Measurements from ENCODE around the gene APP.

The APP gene

GRCh38 chr21:26170471-26171257 is at the start of gene APP:
TSS of gene APP (minus strand) at chr21:26170770. CDS start at chr21:26170620, 150 bp downstream.
- Histone ChIP-seq H3K36me3 (ENCODE audit: insufficient read depth, low read length) (no peaks in the 10 kb centered on the region), H3K9me3 (ENCODE audit: low read length) (no peaks in the 10 kb centered on the region), H3K4me3 (ENCODE audit: low read length) (peak within 1 kb of the TSS; percentile 96), H3K27me3 (ENCODE audit: insufficient read depth, low read length) (no peaks in the 10 kb centered on the region), H2AFZ (ENCODE audit: low read depth, low read length) (peak within 1 kb of the TSS; percentile 99), H3K4me1 (ENCODE audit: insufficient read depth, low read length) (peaks cover 40% of the 10 kb centered on the region)

GRCh38 chr21:26212220-26212619 is 41.6 kb upstream of the APP start:
- Histone ChIP-seq H3K9me3 (ENCODE audit: low read length) (no peaks in the 10 kb centered on the region), H2AFZ (ENCODE audit: low read depth, low read length) (no peak overlapping the region), H3K27me3 (ENCODE audit: insufficient read depth, low read length) (no peaks in the 10 kb centered on the region), H3K4me3 (ENCODE audit: low read length) (no peak overlapping the region), H3K36me3 (ENCODE audit: insufficient read depth, low read length) (no peaks in the 10 kb centered on the region), H3K4me1 (ENCODE audit: insufficient read depth, low read length) (no peaks in the 10 kb centered on the region)

GRCh38 chr21:26210614-26211013 is 40.0 kb upstream of the APP start:
- peaks cover 1% of the 10 kb centered on the region for H3K4me1 ChIP-seq (ENCODE audit: insufficient read depth, low read length)
- H3K4me3 ChIP-seq (ENCODE audit: low read length): no peak overlapping the region
- no peaks in the 10 kb centered on the region for H3K36me3 ChIP-seq (ENCODE audit: insufficient read depth, low read length)
- H2AFZ ChIP-seq (ENCODE audit: low read depth, low read length): no peak overlapping the region
- H3K27me3 ChIP-seq (ENCODE audit: insufficient read depth, low read length): no peaks in the 10 kb centered on the region
- H3K9me3 ChIP-seq (ENCODE audit: low read length): no peaks in the 10 kb centered on the region

GRCh38 chr21:26207021-26207420 is 36.5 kb upstream of the APP start:
- H3K36me3 ChIP-seq (ENCODE audit: insufficient read depth, low read length): no peaks in the 10 kb centered on the region
- H3K4me3 ChIP-seq (ENCODE audit: low read length): no peak overlapping the region
- H3K9me3 ChIP-seq (ENCODE audit: low read length): no peaks in the 10 kb centered on the region
- H3K27me3 ChIP-seq (ENCODE audit: insufficient read depth, low read length): no peaks in the 10 kb centered on the region
- H3K4me1 ChIP-seq (ENCODE audit: insufficient read depth, low read length): peaks cover 1% of the 10 kb centered on the region
- H2AFZ ChIP-seq (ENCODE audit: low read depth, low read length): no peak overlapping the region

- Histone ChIP-seq H3K4me1 (ENCODE audit: insufficient read depth, low read length) (no peaks in the 10 kb centered on the region), H3K9me3 (ENCODE audit: low read length) (no peaks in the 10 kb centered on the region), H3K4me3 (ENCODE audit: low read length) (no peak overlapping the region), H3K36me3 (ENCODE audit: insufficient read depth, low read length) (no peaks in the 10 kb centered on the region), H2AFZ (ENCODE audit: low read depth, low read length) (no peak overlapping the region), H3K27me3 (ENCODE audit: insufficient read depth, low read length) (no peaks in the 10 kb centered on the region)
Observed at GRCh38 chr21:26199456-26199855, 28.9 kb upstream of the APP start.

GRCh38 chr21:26195708-26196107 is 25.1 kb upstream of the APP start:
- no peaks in the 10 kb centered on the region for H3K36me3 ChIP-seq (ENCODE audit: insufficient read depth, low read length)
- H3K9me3 ChIP-seq (ENCODE audit: low read length): no peaks in the 10 kb centered on the region
- H3K27me3 ChIP-seq (ENCODE audit: insufficient read depth, low read length): no peaks in the 10 kb centered on the region
- H2AFZ ChIP-seq (ENCODE audit: low read depth, low read length): peak overlapping the region; percentile 11
- H3K4me3 ChIP-seq (ENCODE audit: low read length): no peak overlapping the region
- peaks cover under 1% of the 10 kb centered on the region for H3K4me1 ChIP-seq (ENCODE audit: insufficient read depth, low read length)

GRCh38 chr21:26194811-26195251 is 24.3 kb upstream of the APP start:
- H2AFZ ChIP-seq (ENCODE audit: low read depth, low read length): no peak overlapping the region
- H3K4me3 ChIP-seq (ENCODE audit: low read length): no peak overlapping the region
- no peaks in the 10 kb centered on the region for H3K9me3 ChIP-seq (ENCODE audit: low read length)
- no peaks in the 10 kb centered on the region for H3K27me3 ChIP-seq (ENCODE audit: insufficient read depth, low read length)
- no peaks in the 10 kb centered on the region for H3K36me3 ChIP-seq (ENCODE audit: insufficient read depth, low read length)
- H3K4me1 ChIP-seq (ENCODE audit: insufficient read depth, low read length): peaks cover 9% of the 10 kb centered on the region

GRCh38 chr21:26194326-26194725 is 23.8 kb upstream of the APP start:
- Histone ChIP-seq H3K36me3 (ENCODE audit: insufficient read depth, low read length) (no peaks in the 10 kb centered on the region), H3K9me3 (ENCODE audit: low read length) (no peaks in the 10 kb centered on the region), H2AFZ (ENCODE audit: low read depth, low read length) (no peak overlapping the region), H3K4me1 (ENCODE audit: insufficient read depth, low read length) (peaks cover 10% of the 10 kb centered on the region), H3K27me3 (ENCODE audit: insufficient read depth, low read length) (no peaks in the 10 kb centered on the region), H3K4me3 (ENCODE audit: low read length) (no peak overlapping the region)

GRCh38 chr21:26191609-26192008 is 21.0 kb upstream of the APP start:
- Histone ChIP-seq H3K36me3 (ENCODE audit: insufficient read depth, low read length) (no peaks in the 10 kb centered on the region), H3K9me3 (ENCODE audit: low read length) (no peaks in the 10 kb centered on the region), H3K4me1 (ENCODE audit: insufficient read depth, low read length) (peaks cover 10% of the 10 kb centered on the region), H2AFZ (ENCODE audit: low read depth, low read length) (no peak overlapping the region), H3K27me3 (ENCODE audit: insufficient read depth, low read length) (no peaks in the 10 kb centered on the region), H3K4me3 (ENCODE audit: low read length) (no peak overlapping the region)

- Histone ChIP-seq H3K36me3 (ENCODE audit: insufficient read depth, low read length) (no peaks in the 10 kb centered on the region), H3K9me3 (ENCODE audit: low read length) (peaks cover 2% of the 10 kb centered on the region), H2AFZ (ENCODE audit: low read depth, low read length) (no peak overlapping the region), H3K4me3 (ENCODE audit: low read length) (no peak overlapping the region), H3K27me3 (ENCODE audit: insufficient read depth, low read length) (no peaks in the 10 kb centered on the region), H3K4me1 (ENCODE audit: insufficient read depth, low read length) (peaks cover 10% of the 10 kb centered on the region)
Observed at GRCh38 chr21:26188422-26188821, 17.9 kb upstream of the APP start.

- Histone ChIP-seq H3K36me3 (ENCODE audit: insufficient read depth, low read length) (no peaks in the 10 kb centered on the region), H3K9me3 (ENCODE audit: low read length) (peaks cover 3% of the 10 kb centered on the region), H2AFZ (ENCODE audit: low read depth, low read length) (no peak overlapping the region), H3K27me3 (ENCODE audit: insufficient read depth, low read length) (no peaks in the 10 kb centered on the region), H3K4me3 (ENCODE audit: low read length) (no peak overlapping the region), H3K4me1 (ENCODE audit: insufficient read depth, low read length) (peaks cover 8% of the 10 kb centered on the region)
Observed at GRCh38 chr21:26185446-26185845, 14.9 kb upstream of the APP start.

- Histone ChIP-seq H3K9me3 (ENCODE audit: low read length) (peaks cover 3% of the 10 kb centered on the region), H2AFZ (ENCODE audit: low read depth, low read length) (no peak overlapping the region), H3K4me3 (ENCODE audit: low read length) (no peak overlapping the region), H3K36me3 (ENCODE audit: insufficient read depth, low read length) (no peaks in the 10 kb centered on the region), H3K27me3 (ENCODE audit: insufficient read depth, low read length) (no peaks in the 10 kb centered on the region), H3K4me1 (ENCODE audit: insufficient read depth, low read length) (peaks cover 3% of the 10 kb centered on the region)
Observed at GRCh38 chr21:26185021-26185420, 14.5 kb upstream of the APP start.

- Histone ChIP-seq H3K36me3 (ENCODE audit: insufficient read depth, low read length) (no peaks in the 10 kb centered on the region), H3K4me3 (ENCODE audit: low read length) (no peak overlapping the region), H2AFZ (ENCODE audit: low read depth, low read length) (no peak overlapping the region), H3K4me1 (ENCODE audit: insufficient read depth, low read length) (peaks cover 8% of the 10 kb centered on the region), H3K9me3 (ENCODE audit: low read length) (peaks cover 3% of the 10 kb centered on the region), H3K27me3 (ENCODE audit: insufficient read depth, low read length) (no peaks in the 10 kb centered on the region)
Observed at GRCh38 chr21:26179501-26179900, 8.9 kb upstream of the APP start.
